ENCODE measurements around the gene CCDC169.
"Not testable (repeated sequence)": the region's sequence is repeated elsewhere in the genome, so short reads cannot be mapped to it uniquely, and the experiment has no call there.

CCDC169 gene

DNA sequence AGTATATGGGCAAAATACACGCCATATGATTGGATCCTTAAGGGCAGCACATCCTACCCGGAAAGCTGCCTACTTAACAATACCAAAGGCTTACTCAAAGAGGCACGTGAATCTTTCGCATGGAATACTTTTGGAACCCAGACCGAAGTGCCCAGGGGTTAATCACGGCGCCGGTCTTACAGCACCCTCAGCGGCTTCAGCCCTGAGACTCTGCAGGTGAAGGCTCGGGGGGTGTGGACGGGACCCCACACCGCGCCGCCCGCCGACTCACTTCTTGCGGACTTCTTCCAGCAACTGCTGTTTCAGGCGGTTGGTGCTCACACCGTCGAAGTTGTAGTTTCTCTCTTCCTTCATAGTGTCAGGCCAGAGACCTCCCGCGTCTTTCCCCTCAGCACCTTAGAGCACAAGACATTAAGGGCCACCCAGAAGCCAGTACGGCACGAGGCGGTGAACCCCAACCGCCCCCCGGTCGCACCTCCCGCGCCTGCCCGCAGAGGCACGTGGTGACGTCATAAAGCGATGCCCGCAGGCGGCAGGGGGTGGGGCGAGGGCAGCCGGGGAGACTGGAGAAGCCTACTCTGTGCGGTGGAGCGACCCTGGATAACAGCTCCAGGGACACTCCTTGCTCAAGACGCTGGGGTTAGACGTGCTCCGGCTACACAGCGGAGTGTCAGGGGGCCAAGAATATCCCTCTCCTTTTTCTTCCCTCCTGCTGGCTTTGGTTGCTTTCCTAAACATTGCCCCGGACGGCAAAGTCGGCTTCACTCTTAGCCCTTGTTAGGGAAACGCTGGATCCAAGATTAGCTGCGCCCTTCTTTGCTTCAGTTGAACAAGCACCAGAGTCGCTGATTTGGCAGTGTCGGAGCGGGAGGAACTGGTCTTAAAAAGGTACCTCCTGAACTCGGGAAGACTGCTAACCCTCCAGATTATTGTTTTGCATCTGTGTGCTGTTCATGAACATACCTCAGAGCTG is at the start of gene CCDC169:
CCDC169 (minus strand) TSS at position 449 of the 973 bp plus-strand sequence; CDS start at position 354, 95 bp downstream.
- peak; percentile 9 for DNase-seq (ENCODE audit: low read depth)

DNA sequence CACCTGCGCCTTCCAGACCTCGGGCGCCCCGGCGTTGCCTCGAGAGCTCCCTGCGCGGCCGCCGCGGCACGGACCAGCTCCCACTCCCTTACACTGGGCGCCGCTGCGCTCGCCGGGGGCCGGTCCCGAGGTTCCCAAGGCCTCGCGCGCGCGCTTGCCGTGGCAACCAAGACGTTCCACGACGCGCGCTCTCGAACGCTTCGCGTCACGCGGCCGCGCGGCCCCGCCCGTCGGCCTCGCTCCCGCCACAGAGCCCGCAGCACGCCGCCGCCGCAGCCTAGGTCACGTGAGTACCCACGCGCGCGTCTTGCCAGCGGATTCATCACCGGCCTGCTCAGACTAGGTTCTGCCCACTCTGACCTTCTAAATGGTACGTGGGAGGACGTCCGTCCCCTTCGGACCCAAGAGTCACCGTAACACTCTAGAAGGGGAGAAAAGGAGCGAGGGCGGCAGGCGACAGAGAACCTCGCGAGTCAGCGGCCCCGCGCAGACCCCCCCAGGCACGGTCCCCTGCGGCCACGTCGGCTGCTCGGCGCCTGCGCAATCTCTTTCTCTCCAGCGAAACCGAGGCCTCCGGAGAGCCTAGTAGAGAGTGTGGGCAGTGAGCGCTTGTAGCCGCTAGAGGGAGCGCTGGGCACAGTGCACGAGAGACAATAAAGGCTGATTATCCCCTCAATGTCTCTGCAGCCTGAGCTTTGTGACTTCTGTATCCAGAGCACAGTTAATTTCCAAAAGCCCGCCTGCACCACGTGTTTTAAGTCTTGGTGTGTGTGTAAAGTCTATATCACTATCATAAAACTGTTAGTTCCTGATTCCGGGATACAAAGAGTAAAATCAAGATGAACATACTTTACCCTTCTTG is 48.8 kb upstream of the CCDC169 start, which contains the start of gene SPART:
SPART (minus strand) TSS at position 173 of the 862 bp plus-strand sequence. CDS start 10,564 bp downstream, outside the sequence.
- DNase-seq (ENCODE audit: low read depth), result peak; percentile 78

DNA sequence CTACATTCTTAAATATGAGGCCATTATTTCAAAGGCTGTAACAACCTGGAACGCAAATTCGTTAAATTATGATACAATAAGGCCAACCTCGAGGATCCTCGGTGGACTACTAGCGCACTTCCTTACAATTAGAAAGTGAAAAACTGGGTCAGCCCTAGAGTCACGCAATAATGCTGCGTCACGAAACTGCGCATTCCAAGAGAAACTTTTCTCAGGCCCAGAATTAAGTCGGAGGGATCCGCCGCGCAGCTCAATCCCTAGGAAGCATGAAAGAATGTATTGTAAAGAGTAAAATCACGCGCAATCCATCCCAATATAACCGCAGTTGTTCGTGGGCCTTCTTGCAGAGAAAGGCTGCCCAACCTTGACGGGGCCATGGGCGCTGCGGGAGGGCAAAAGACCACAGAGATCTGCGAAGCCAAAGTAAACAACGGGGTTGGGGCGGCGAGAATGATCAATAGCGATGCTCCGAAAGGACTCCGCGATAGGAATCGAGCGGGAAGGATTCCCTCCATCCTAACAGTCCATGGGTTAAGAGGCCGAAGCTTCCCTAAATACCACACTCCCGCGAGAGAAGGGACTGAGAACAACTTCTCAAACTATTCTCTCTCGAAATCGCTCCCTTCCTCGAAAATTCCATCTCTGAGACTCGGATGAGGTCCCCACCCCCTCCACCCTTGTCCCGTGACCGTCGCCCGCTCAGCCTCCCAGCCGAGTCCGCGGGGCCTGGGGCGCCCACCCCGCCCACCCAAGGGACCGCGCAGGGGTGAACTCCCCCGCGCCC is 48.0 kb upstream of the CCDC169 start:
- DNase-seq (ENCODE audit: low read depth), result peak; percentile 1

DNA sequence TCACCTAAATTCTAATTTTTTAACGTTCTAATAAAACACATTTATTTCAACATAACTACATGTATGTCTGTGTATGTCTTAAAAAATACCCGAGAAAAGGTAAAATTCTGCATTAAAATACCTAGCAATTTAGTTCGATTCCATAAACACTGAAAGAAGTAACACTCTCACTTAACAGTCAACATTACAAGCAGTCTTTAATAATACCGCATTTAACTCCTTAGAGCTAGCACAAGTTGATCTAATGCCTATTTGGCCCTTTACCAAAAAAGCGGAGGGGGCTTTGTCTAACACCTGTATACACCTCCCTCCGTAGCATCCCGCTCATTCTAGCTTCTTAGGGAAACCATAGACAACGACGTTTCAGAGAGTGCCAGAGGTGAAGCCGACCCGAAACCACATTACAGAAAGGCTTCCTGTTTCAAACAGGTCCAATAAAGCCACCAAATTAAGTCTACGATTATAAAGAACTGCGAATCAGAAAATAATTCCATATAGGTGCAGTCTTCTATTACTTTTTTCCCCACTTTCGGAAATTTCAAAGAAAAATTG is 47.3 kb upstream of the CCDC169 start:
- DNase-seq (ENCODE audit: low read depth), result no peak

DNA sequence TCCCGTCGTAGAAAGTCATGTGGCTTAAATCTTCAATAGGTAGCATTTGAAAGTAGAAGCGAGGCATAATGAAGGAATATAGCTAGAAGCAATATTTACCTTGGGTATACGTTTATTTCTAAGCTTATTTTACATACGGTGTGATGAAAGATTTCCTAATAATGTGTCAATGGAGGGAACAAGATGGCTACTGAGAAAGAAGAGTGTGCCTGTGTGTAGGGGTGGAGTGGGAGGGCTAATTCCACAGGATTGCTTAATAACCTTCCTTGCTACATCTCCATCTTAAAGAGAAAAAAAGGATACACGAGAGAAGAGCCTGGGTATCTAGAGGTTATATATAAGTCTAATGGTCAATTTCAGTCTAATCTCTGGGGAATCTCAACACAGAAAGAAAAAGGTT is 46.6 kb upstream of the CCDC169 start:
- DNase-seq (ENCODE audit: low read depth), result no peak

DNA sequence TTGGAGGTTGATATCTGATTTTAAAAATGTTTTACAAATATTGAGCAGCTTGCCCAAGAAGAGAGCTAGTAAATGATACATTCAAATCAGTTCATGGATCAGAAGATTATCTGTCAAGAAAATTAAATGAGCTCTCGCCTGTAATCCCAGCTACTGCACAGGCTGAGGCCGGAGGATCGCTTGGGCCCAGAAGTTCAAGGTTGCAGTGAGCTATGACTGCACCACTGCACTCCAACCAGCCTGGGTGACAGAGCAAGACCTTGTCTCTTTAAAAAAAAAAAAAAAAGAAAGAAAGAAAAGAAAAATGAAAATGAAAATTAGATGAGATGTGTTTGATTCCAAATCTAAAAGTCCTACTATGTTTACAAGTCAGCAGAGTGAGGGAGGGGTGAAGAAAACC is 46.2 kb upstream of the CCDC169 start:
- DNase-seq (ENCODE audit: low read depth), result no peak

DNA sequence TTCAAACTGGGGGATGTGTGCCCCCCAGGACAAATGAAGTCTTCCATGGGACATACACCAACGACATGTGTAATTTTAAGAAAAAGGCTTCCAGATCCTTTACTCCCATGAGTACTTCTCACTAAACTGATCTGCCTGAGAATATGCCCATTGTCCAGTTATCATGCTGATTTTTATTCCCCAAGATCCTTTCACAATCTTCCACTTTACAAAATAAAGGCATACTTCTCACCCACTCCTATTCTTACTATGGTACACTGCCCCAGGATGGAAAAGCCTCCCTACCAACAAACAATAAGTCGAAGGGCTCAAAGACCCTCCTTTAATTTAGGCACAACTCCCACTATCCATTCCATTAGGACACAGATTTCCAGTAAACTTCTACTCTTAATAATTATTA is 45.1 kb upstream of the CCDC169 start:
- no peak for DNase-seq (ENCODE audit: low read depth)

DNA sequence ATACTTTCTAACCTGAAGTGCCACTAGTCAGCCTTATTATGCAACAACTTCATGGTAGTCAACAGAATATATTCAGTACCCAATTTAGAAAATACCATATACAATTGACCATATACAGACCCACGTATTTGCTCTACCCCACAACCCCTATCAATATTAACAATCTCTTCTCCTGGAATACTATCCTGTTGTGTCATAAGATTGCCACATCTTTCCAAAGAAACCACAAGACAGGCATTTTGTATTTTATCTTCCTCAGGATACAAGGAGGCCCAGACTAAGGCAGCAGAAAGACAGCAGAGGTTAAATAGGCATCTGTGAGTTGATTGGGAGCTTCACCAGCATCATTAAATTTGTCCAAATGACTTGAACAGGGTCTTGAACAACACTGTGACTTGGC is 44.1 kb upstream of the CCDC169 start:
- no peak for DNase-seq (ENCODE audit: low read depth)

DNA sequence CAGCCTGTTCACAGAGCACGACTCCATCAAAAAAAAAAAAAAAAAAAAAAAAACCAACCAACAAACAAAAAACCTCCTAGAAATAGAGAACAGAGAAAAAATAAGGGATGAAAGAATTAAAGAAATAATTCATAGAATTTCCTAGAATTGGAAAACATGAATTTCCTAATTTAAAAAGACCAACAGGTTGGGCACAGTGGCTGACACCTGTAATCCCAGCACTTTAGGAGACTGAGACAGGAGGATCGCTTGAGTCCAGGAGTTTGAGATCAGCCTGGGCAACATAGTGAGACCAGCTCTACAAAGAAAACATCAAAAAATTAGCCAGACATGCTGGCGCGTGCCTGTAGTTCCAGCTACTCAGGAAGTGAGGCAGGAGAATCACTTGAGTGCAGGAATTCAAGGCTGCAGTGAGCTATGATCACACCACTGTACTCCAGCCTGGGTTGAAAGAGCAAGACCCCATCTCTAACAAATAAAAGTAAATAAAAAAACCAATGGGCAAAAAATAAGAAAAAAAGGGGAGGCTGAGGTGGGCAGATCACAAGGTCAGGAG is 42.1 kb upstream of the CCDC169 start:
- no peak for DNase-seq (ENCODE audit: low read depth)

DNA sequence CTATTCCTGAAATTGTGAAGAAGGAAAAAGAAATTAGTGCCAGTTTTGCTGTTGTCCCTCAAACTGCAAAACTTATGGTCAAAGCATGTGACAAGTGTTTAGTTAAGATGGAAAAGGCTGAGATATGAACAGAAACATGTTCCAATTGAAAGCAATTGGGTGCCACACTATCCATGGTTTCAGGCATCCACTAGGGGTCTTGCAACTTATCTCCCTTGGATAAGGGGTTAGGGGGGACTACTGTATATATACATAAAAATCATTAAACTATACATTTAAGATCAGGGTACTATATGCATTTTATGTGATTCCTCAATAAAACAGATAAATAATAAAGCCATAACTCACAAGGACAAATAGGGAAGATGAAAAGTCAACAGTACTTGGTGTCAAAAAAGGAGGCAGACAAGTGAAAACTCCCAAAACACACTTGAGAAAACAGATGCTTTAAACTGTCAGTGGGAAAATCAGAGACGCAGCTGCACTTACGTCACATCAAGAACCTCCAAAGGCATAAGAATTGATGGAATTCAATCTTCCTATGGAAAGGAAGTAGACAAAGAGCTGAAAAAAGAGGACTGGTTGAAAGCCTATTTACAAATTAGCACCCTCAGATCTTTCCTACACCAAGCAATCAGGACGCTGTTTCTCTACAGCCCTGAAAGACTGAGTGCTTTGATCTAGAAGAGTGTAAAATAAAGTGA is 40.5 kb upstream of the CCDC169 start:
- no peak for DNase-seq (ENCODE audit: low read depth)

DNA sequence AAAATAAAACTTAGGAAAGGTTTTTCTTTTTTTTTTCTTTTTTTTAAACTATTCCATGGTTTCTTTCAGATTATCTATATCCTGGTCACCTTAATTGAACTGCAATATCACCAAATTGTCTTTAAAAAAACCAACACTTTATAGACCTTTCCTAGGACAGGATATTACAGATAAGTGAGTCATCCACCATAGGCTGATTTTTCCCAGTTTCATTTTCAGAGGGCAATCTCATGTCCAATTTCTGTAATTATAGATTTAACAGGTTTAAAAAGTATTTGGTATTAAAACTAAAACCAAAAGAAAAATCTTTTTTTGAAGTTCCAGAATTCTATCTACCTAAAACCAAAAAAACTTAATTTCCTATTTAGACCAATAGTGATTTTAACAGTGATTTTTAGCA is 35.4 kb upstream of the CCDC169 start:
- no peak for DNase-seq (ENCODE audit: low read depth)

DNA sequence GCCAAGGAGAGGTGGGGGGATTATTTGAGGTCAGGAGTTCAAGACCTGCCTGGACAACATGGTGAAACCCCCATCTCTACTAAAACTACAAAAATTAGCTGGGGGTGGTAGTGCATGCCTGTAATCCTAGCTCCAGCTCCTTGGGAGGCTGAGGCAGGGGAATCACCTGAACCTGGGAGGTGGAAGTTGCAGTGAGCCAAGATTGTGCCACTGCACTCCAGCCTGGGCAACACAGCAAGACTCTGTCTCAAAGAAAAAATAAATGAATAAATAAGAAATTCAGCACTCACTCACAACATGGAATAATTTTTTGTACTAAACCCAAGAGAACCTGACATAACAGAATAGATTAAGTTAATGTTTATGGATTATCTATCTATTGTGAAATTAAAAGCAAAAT is 34.6 kb upstream of the CCDC169 start:
- not testable (repeated sequence) for DNase-seq (ENCODE audit: low read depth)

DNA sequence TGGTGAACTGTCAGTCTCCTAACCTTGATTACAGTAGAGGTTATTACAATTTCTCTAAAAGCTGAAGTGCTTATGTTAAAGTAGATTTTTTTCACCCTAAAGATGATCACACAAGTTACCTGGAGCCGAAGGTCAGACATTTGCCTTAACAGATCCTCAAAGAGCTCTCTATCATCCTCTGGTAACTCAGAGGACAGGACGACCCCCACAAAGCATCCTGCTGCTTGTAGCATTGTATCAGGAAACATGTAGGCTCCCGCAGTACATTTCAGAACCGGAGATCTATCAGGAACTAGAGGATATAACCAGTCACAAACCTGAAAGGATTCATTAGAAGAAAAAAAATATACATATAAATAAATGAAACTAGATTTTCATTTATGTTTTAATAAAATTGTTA is 33.7 kb upstream of the CCDC169 start:
- no peak for DNase-seq (ENCODE audit: low read depth)

DNA sequence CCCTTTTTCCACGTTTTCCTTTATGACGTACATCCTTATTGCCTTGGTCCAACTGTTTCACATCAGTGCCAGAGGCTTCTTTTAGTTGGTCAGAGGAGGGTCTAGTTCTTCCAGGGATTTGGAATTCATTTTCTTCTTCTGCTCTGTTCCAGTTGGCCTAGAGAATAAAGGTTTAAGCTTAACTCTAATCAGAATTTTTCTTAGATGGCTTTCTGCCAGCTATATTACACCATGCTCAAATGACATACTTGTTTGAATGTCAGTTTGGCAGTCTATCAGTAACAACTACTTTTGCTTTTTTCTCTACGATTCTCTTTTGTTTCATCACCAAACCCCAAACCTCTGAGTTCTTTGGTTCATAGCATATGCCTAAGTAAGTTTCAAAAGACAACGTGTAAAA is 31.7 kb upstream of the CCDC169 start:
- DNase-seq (ENCODE audit: low read depth), result no peak

DNA sequence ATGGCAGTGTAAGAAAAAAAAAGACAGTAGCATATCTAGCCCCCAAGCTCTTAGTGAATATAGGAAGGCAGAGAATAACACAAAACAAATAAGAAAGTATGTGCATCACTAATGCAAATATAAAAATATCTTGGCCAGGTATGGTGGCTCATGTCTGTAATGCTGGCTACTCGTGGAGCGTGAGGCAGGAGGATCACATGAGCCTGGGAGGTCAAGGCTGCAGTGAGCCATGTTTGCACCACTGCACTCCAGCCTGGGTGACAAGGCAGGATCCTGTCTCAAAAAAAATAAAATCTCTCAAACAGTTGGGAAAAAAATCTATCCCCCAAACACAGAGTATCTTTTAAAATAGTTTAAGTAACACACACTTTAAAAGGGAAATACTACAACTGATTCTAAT is 31.2 kb upstream of the CCDC169 start:
- DNase-seq (ENCODE audit: low read depth), result no peak

DNA sequence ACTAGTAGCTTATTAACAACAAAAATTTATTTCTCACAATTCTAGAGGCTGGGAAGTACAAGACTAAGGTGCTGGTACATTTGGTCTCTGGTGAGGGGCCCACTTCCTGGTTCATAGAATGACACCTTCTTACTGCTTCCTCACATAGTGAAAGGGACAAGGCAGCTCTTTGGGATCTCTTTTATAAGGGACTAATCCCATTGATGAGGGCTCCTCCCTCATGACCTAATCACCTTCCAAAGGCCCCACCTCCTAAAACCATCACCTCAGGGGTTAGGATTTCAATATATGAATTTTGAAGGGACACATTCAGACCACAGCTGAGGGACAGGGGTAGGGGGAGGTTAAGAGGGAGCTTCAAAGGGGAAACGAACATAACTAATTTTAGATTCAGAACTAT is 28.3 kb upstream of the CCDC169 start:
- no peak for DNase-seq (ENCODE audit: low read depth)

DNA sequence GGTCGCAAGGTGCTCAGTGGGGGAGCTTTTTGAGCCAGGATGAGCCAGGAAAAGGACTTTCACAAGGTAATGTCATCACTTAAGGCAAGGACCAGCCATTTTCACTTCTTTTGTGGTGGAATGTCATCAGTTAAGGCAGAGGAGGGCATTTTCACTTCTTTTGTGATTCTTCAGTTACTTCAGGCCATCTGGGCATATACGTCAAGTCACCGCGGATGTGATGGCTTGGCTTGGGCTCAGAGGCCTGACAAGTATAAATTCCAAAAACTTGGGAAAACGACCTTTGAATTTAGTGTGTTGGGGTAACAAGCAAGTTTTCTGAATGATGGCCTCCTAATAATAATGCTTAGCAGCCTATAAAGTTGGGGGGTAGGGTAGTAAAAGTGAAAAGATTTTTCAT is 27.3 kb upstream of the CCDC169 start:
- not testable (repeated sequence) for DNase-seq (ENCODE audit: low read depth)

DNA sequence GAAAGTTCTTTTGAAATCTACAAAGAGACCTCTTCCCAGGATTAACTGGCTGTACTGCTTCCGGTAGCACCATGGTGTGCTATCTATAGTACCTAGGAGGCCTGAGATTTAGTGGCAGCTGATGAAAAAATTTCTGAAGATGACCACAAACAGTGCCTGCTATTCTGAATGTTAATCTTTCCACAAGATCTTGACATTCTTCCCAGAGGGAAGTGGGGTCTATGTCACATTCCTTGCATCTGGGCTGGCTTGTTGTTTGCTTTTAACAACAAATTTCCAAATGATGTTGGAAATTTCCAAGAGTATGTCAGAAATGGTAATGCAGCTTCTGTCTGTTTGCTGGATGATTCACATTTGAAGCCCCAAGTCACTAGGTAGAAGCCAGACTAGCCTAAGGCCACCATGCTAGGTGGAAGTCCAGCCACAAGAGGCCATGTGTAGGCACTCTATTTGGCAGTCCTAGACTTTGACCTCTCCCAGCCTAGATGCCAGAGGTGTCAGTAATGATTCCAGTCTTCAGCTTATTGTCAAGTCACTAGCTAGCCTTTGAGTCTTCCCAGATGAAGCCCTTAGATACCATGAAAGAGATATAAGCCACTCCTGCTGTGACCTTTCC is 26.4 kb upstream of the CCDC169 start:
- no peak for DNase-seq (ENCODE audit: low read depth)

DNA sequence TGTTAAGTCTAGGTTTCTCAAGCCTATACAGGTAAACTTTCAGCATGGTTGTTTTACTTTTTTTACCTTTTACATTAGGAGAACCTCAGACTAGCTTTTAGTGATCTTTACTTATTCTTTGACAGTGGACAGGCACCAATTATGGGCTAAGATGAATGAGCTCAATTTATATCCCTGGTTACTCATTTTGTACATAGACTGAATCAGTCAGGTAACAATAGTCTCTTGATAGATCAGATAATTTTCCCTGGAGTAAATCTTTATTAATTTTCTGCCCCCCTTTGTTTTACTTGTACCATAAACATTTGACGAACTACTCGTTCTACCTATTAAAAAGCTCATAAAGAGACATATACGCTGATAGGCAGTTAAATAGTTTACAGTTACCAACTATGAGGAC is 25.8 kb upstream of the CCDC169 start:
- no peak for DNase-seq (ENCODE audit: low read depth)

DNA sequence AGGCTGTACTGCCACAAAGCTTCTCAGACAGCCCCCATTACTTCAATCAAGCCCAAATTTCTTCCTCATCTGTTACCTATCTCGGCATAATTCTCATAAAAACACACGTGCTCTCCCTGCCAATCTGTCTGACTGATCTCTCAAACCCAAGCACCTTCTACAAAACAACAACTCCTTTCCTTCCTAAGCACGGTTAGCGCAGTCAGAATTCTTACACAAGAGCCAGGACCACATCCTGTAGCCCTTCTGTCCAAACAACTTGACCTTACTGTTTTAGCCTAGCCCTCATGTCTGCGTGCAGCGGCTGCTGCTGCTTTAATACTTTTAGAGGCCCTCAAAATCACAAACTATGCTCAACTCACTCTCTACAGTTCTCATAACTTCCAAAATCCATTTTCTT is 22.2 kb upstream of the CCDC169 start:
- not testable (repeated sequence) for DNase-seq (ENCODE audit: low read depth)

Data from activated gamma-delta T cell treated with anti-CD3 and anti-CD28 coated beads, Interleukin-2, amount 50 U/mL, for 16 hours (primary cell).